GM12891 (cell line): ENCODE measurements around the gene SLC25A39.

Experiments
- POLR2A ChIP-seq: IDR thresholded peaks from 2 replicates; pipeline ENCODE4 v1.6.1; 2011; ENCODE audit warnings: low read depth, low read length, control low read depth
- POLR2AphosphoS5 ChIP-seq: IDR thresholded peaks from 2 replicates; pipeline ENCODE4 v1.6.1; 2011; ENCODE audit warnings: low read depth, low read length, control low read depth

DNA sequence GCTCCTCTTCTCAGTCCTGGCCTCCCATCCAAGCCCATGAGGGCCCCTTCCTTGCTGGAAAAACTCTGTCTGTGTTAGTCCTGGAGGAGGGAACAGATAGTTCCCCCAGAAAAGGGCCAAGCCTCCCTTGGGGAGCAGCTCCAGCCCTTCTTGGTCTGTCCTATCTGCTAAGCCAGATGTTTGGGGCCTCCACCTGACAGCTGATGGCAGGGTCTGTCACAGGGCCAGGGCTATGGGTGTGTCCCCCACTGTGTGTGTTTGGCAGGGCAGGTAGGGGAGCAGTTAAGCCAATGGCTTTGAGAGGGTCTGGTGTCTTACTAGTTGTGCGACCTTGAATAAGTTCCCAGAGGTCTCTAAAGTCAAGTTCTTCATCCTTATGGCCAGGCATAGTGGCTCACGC, 43.1 kb downstream of the SLC25A39 start:
- TF ChIP-seq POLR2A, result no peak
- no peak for TF ChIP-seq POLR2AphosphoS5
